GM12892 (cell line): ENCODE measurements around the gene AGBL5.

Experiments used
- POLR2A ChIP-seq: IDR thresholded peaks from 2 replicates; pipeline ENCODE4 v1.6.1; 2011; ENCODE audit warnings: low read depth, low read length, control low read depth
- POLR2AphosphoS5 ChIP-seq: IDR thresholded peaks from 2 replicates; pipeline ENCODE4 v1.6.1; 2011; ENCODE audit warnings: low read depth, low read length, control low read depth
- TAF1 ChIP-seq: IDR thresholded peaks from 2 replicates; pipeline ENCODE4 v1.6.1; 2011; ENCODE audit warnings: low read depth, mild to moderate bottlenecking, control low read depth, low read length, borderline replicate concordance

- TF ChIP-seq POLR2A (no peak), TAF1 (no peak), POLR2AphosphoS5 (no peak)
Observed at GRCh38 chr2:27076323-27076722, 24.9 kb downstream of the AGBL5 start.
